K562 (cell line): ENCODE results near the gene METRN. TPM values are rescaled to one million over a fixed set of nuclear protein-coding genes. Genes with fewer than 3 reads are reported as not detected.

Experiments
- BRD9 ChIP-seq: fragments of 450-650 bp; IDR thresholded peaks from 2 replicates; pipeline ENCODE4 v1.6.1; 2018; ENCODE audit warnings: low read depth; ENCODE audit not compliant: partially characterized antibody
- ILF3 ChIP-seq: fragments of 450-650 bp; IDR thresholded peaks from 2 replicates; pipeline ENCODE4 v1.6.1; 2018; ENCODE audit warnings: antibody characterized with exemption, mild to moderate bottlenecking, moderate library complexity, borderline replicate concordance
- MIER1 ChIP-seq: fragments of 450-650 bp; IDR thresholded peaks from 2 replicates; pipeline ENCODE4 v1.6.1; 2016; ENCODE audit warnings: antibody characterized with exemption, mild to moderate bottlenecking, low read depth
- NONO ChIP-seq, 2 experiments: fragments of 200-400 bp in 1 of 2; fragments of 450-650 bp in 1 of 2; formaldehyde crosslinking in 1 of 2; IDR thresholded peaks; 2 replicates each; pipeline ENCODE4 v1.6.1; 2017; ENCODE audit warnings: low read depth in 2 of 2, mild to moderate bottlenecking in 2 of 2, moderate library complexity in 2 of 2, low read length in 1 of 2
- PRDM10 ChIP-seq: fragments of 450-650 bp; IDR thresholded peaks from 2 replicates; pipeline ENCODE4 v1.6.1; 2018; ENCODE audit not compliant: partially characterized antibody
- USF1 ChIP-seq: sonication (generic); formaldehyde crosslinking; IDR thresholded peaks from 2 replicates; pipeline ENCODE4 v1.9.0; 2022; ENCODE audit warnings: mild to moderate bottlenecking, missing genetic modification reagents
- YY1 ChIP-seq, 3 experiments: IDR thresholded peaks; 2 replicates each; pipeline ENCODE4 v1.6.1; 2011; ENCODE audit warnings: low read length in 2 of 3, mild to moderate bottlenecking in 2 of 3, moderate library complexity in 2 of 3, borderline replicate concordance in 1 of 3, control low read depth in 1 of 3, low read depth in 1 of 3; ENCODE audit not compliant: insufficient read depth in 3 of 3, insufficient replicate concordance in 2 of 3, control insufficient read depth in 1 of 3, insufficient read length in 1 of 3; ENCODE audit errors: extremely low read depth in 1 of 3
- polyA plus RNA-seq, 8 experiments: library from polyadenylated mRNA; depleted of rRNA in 4 of 8; stranded (reverse) in 5 of 8; unstranded in 3 of 8; fragments of >200 nt; fragmentation: Nextera tagmentation in 2 of 8; fragmentation: Illumina TruSeq in 1 of 8; extraction: Ambion mirVana in 2 of 8; extraction: Trizol in 1 of 8; gene quantifications; 2 replicates each; pipeline versions ENCODE4 v1.2.1 to v1.2.3, GENCODE V29; 2011 to 2014; ENCODE audit warnings: inconsistent platforms in 1 of 8, missing spikeins in 1 of 8
- total RNA-seq, 7 experiments: library from RNA; depleted of rRNA in 6 of 7; stranded (reverse); fragments of >200 nt in 6 of 7; fragmentation: Illumina TruSeq in 2 of 7; extraction: Trizol in 2 of 7; gene quantifications; 2 replicates each; pipeline versions ENCODE4 v1.2.1 to v1.2.3, GENCODE V29; 2011 to 2021; ENCODE audit warnings: low replicate concordance in 1 of 7
- TF ChIP-seq, protein P1 (sequence below): fragments of 200-800 bp; sonication (Bioruptor generic); IDR thresholded peaks from 2 replicates; pipeline ENCODE4 v1.6.1; 2017; ENCODE audit warnings: missing genetic modification characterization, missing compliant biosample characterization
- TF ChIP-seq, protein P2 (sequence below): fragments of 250-450 bp; sonication (Bioruptor Pico); IDR thresholded peaks from 2 replicates; pipeline ENCODE4 v1.8.0; 2022; ENCODE audit warnings: moderate library complexity, mild to moderate bottlenecking, inconsistent platforms

The METRN gene
- total and polyA plus RNA-seq, 9 of the 15 experiments (the other 6 are each of a cell fraction or from before 2014, with no cell fraction given): 0.20 to 89.8 (median 15.4) TPM

GRCh38 chr16:720990-721764 lies 6.3 kb downstream of the METRN start, which contains the start of gene ANTKMT (continued):
- TF ChIP-seq ILF3 (no peak; the same call in 1 of the 2 replicates), PRDM10 (no peak), USF1 (CRISPR knock-in tag) (no peak; the same call in 1 of the 2 replicates), BRD9 (no peak), NONO (IDR thresholded peaks at IDR 0.05; ENCODE audit: low read depth in 2 of 2, low read length in 1 of 2) (peak; percentile 86 to 95), MIER1 (no peak), YY1 (IDR thresholded peaks at IDR 0.05; ENCODE audit: borderline replicate concordance in 1 of 3, control insufficient read depth in 1 of 3, extremely low read depth in 1 of 3, insufficient read depth in 3 of 3, insufficient read length in 1 of 3, insufficient replicate concordance in 2 of 3, low read depth in 1 of 3, low read length in 2 of 3) (peak in 2 of 3 experiments; percentile 16 to 40)
- TF ChIP-seq, protein P1, sequence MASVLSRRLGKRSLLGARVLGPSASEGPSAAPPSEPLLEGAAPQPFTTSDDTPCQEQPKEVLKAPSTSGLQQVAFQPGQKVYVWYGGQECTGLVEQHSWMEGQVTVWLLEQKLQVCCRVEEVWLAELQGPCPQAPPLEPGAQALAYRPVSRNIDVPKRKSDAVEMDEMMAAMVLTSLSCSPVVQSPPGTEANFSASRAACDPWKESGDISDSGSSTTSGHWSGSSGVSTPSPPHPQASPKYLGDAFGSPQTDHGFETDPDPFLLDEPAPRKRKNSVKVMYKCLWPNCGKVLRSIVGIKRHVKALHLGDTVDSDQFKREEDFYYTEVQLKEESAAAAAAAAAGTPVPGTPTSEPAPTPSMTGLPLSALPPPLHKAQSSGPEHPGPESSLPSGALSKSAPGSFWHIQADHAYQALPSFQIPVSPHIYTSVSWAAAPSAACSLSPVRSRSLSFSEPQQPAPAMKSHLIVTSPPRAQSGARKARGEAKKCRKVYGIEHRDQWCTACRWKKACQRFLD: 0 out of 2 replicates have a peak, but pooled peaks have one; percentile 49
- TF ChIP-seq, protein P2, sequence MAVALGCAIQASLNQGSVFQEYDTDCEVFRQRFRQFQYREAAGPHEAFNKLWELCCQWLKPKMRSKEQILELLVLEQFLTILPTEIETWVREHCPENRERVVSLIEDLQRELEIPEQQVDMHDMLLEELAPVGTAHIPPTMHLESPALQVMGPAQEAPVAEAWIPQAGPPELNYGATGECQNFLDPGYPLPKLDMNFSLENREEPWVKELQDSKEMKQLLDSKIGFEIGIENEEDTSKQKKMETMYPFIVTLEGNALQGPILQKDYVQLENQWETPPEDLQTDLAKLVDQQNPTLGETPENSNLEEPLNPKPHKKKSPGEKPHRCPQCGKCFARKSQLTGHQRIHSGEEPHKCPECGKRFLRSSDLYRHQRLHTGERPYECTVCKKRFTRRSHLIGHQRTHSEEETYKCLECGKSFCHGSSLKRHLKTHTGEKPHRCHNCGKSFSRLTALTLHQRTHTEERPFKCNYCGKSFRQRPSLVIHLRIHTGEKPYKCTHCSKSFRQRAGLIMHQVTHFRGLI (CRISPR knock-in tag): peak; percentile 85; the same call in 1 of the 2 replicates
